GM21825 (cell line): ENCODE data around the gene CRY2.
"Not testable (repeated sequence)": the region's sequence is repeated elsewhere in the genome, so short reads cannot be mapped to it uniquely, and the experiment has no call there.

Source experiments
- ATAC-seq: cut with Tn5 transposase; IDR thresholded peaks from one replicate; pipeline ENCODE4 v1.9.1; 2021; ENCODE audit warnings: mild to moderate bottlenecking, moderate library complexity; ENCODE audit not compliant: unreplicated experiment

Gene CRY2

GRCh38 chr11:45897556-45897955 is 50.3 kb downstream of the CRY2 start:
- no peak for ATAC-seq

DNA sequence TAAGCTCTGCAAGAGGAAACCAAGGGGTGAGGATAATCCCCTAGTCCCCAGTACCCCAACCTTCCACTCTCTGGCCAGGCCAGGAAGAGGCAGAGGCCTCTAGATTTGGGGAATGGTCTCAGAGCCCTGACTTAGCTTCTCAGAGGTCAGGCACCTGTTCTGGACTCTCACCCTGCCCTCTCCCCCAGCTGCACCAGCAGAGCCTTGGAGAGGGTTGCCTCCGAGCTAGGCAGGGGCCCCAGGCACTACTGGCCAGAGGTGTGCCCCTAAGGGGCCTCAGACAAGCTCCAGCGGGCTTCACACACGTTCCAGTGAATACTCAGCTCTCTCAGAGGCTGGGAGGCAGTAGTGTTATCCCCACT is 51.8 kb downstream of the CRY2 start:
- no peak for ATAC-seq

GRCh38 chr11:45899448-45900174 is 52.3 kb downstream of the CRY2 start:
- ATAC-seq: no peak

GRCh38 chr11:45900175-45900800 is 53.0 kb downstream of the CRY2 start:
- ATAC-seq: not testable (repeated sequence)

DNA sequence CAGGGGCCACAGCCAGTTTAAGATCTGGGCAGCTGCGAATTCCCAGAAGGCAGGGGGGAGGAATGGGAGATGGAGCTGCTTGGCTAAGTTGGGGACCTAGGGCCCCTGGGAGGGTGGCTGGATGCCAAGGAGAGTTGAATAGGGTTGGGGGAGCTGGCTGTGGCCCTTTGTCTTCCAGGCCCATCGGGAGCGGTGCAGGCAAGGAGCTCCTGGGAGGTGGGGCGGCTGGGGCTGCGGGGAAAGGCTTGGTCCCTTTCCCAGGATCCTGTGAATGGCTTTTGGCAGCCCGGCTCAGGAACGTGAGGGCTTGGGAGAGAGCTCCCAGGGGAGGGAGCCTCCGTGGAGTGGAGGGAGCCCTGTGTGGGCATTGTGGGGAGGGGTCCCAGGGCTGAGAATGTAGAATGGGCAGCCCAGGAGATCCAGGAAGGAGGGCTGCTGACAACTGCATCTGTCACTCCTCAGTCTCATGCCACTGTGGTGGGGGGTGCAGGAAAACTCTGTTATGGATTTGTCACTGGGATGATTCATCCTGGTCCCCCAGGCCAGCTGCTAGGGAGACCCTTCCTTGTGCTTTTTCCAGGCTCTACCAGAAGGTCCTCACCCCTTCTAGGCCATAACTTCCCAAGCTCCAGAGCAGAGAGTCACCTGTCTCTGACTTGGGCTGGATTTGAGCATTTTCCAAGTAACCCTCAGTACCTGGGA is 53.8 kb downstream of the CRY2 start:
- ATAC-seq: no peak

GRCh38 chr11:45901626-45902025 is 54.4 kb downstream of the CRY2 start:
- no peak for ATAC-seq

- ATAC-seq: no peak
Measured at GRCh38 chr11:45902452-45903380, 55.4 kb downstream of the CRY2 start.

DNA sequence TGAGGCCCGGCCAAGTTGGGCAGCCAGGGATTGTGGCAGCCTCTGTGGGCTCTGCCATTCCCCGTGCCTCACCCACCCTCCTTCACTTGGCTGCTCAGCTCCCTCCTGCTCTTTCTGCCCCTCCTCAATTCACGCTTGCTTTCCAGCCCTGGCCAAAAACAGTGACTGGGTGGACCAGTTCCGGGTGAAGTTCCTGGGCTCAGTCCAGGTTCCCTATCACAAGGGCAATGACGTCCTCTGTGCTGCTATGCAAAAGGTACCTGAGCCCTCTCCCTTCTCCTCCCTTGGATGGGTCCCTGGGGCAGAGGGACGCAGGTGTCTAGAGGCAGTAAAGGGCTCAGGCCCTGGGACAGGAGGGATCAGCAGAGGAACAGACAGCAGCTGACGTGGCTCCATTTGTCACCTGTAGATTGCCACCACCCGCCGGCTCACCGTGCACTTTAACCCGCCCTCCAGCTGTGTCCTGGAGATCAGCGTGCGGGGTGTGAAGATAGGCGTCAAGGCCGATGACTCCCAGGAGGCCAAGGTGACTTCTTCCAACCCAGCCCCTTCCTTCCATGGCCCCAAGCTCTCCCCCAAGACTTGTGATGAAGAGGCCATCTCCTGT is 57.1 kb downstream of the CRY2 start:
- no peak for ATAC-seq

- ATAC-seq: no peak
Measured at GRCh38 chr11:45905095-45905494, 57.8 kb downstream of the CRY2 start.

DNA sequence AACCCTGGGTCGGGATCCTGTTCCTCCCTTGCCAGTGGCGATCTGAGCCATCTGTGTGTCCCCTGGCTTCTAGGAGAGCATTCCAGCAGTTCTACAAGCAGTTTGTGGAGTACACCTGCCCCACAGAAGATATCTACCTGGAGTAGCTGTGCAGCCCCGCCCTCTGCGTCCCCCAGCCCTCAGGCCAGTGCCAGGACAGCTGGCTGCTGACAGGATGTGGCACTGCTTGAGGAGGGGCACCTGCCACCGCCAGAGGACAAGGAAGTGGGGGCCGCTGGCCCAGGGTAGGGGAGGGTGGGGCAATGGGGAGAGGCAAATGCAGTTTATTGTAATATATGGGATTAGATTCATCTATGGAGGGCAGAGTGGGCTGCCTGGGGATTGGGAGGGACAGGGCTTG is 58.3 kb downstream of the CRY2 start:
- not testable (repeated sequence) for ATAC-seq

GRCh38 chr11:45906096-45906682 is 58.9 kb downstream of the CRY2 start:
- ATAC-seq: no peak

DNA sequence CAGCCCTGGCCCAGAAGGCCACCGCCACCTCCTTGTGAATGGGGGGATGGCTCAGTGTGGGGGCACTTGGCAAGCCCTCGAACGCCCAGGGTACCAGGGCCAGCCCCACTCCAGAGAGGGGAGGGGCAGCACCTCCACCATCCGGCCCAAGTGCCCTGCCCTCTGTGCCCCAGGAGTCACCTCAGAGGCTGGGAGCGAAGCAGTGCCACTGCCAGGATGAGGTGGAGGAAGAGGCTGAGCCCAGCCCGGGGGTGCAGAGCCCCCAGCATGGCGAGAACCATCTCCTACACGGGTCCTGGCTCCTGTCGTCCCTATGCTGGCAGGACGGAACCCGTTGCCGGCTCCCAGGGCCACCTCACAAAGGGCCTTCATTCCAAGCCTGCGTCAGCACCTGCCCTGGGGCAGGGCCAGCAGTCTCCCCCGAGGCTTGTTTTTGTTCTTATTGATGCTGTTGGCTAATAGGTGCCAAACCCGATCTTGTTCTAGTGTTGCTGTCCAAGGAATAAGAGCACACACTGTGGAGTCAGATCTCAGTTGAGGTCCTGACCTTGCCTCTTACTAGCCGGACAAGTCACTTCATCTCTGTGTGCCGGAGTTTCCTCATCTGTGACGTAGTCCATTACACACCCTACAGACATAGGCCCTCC is 59.8 kb downstream of the CRY2 start, which contains the start of gene FREY1:
Gene FREY1, minus strand, starts transcription at position 307 of the 647 bp plus-strand sequence. Its CDS starts 26 bp downstream, at position 281.
- no peak for ATAC-seq

- ATAC-seq: no peak
Measured at GRCh38 chr11:45907911-45908370, 60.7 kb downstream of the CRY2 start.

GRCh38 chr11:45909594-45910475 is 62.6 kb downstream of the CRY2 start:
- ATAC-seq: no peak

DNA sequence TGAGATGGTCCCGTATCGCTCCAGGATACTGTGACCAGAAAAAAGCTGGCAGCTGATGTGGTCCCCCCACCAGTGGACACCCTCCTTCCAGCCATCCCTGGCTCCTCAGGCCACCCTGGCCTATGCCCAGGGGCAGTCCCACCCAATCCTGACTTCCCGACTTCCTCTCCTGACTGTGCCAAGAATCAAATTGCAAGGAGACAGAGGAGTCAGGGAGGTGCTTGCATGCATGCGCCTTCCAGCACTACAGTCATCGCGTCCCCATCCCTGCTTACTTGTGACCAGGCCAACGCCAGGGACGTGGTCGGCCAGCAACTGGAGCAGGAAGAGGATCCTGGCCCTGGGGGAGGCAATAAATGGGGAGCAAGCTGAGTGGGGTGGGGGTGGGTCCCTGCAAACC is 63.3 kb downstream of the CRY2 start:
- ATAC-seq: no peak

DNA sequence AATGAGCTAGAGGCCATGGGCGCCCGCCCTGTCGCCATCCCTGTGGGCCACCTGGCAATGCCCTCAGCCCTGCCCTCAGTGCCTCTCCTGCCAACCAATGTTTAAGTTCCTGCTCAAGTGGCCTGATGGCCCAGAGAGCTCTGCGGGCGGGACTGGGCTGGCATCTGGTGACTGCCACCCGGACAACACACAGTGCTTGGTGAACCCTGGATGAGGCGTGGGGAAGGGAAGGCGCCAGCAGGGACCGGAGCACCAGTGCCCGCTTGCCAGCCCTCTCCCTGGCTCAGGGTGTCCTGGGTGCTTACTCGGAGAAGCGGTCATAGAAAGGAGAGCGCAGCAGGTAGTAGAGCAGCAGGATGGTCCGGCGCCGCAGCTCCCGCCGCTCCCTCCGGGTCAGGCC is 66.2 kb downstream of the CRY2 start:
- no peak for ATAC-seq

GRCh38 chr11:45913942-45914635 is 66.8 kb downstream of the CRY2 start:
- no peak for ATAC-seq

DNA sequence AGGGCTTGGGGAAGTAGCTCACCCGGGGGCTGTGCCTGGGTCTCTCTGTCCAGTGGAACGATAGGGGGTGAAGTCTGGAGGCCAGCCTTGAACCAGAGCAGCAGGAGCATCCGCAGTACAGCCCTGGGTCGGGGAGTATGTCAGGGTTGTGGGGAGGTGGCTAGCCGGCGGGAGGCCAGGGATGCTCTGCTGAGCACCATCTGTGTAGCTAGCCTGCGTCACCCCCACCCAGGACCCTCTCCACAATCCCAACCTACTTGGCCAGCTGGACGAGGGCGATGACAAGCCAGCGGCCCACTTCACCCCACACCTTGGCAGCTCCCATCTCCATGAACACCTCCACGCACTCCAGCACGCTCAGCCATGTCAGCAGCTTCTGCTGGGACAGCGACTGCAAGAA is 68.2 kb downstream of the CRY2 start:
- ATAC-seq: no peak
